ENCODE results near the gene ZNF142. TPM values are rescaled to one million over a fixed set of nuclear protein-coding genes. Genes with fewer than 3 reads are reported as not detected.

ZNF142 gene
- polyA plus RNA-seq, 4 donors, result 15.9 to 23.9 (median 18.6) TPM

Other genes starting within 250 kb of the ZNF142 start
- gene VIL1, start 240.5 kb downstream of the ZNF142 start, polyA plus RNA-seq (ENCODE audit: insufficient read length in 4 of 4), result 10 to 100 TPM in 3 of 4 donors, under 1 TPM in 1; 0.75 to 28.8 (median 19.5) TPM
- gene USP37, start 91.3 kb downstream of the ZNF142 start, polyA plus RNA-seq (ENCODE audit: insufficient read length in 4 of 4), result 10 to 100 TPM; 13.8 to 18.6 (median 17.3) TPM
- gene CNOT9, start 90.8 kb downstream of the ZNF142 start, polyA plus RNA-seq (ENCODE audit: insufficient read length in 4 of 4), result 10 to 100 TPM; 44.2 to 62.8 (median 51.5) TPM
- 10 to 100 TPM in 2 of 4 donors, 1 to 10 TPM in 2; 7.4 to 11.8 (median 8.7) TPM for gene PLCD4, start 51.7 kb downstream of the ZNF142 start, polyA plus RNA-seq (ENCODE audit: insufficient read length in 4 of 4)
- gene BCS1L, start 60 bp upstream of the ZNF142 start, polyA plus RNA-seq (ENCODE audit: insufficient read length in 4 of 4), result 10 to 100 TPM; 36.4 to 60.4 (median 47.9) TPM
- 10 to 100 TPM; 43.0 to 50.2 (median 44.5) TPM for gene RNF25, start 12.4 kb upstream of the ZNF142 start, polyA plus RNA-seq (ENCODE audit: insufficient read length in 4 of 4)
- gene STK36, start 12.5 kb upstream of the ZNF142 start, polyA plus RNA-seq (ENCODE audit: insufficient read length in 4 of 4), result 100 to 1,000 TPM in 1 of 4 donors, 10 to 100 TPM in 3; 61.2 to 119 (median 68.6) TPM
- 10 to 100 TPM; 18.9 to 42.3 (median 34.7) TPM for gene TTLL4, start 51.2 kb upstream of the ZNF142 start, polyA plus RNA-seq (ENCODE audit: insufficient read length in 4 of 4)
- 10 to 100 TPM; 10.6 to 52.6 (median 42.3) TPM for gene CYP27A1, start 122.5 kb upstream of the ZNF142 start, polyA plus RNA-seq (ENCODE audit: insufficient read length in 4 of 4)
- gene PRKAG3, start 172.2 kb upstream of the ZNF142 start, polyA plus RNA-seq (ENCODE audit: insufficient read length in 4 of 4), result not detected
- 1 to 10 TPM in 1 of 4 donors, under 1 TPM in 3; 0.20 to 1.9 (median 0.43) TPM for gene WNT6, start 200.2 kb upstream of the ZNF142 start, polyA plus RNA-seq (ENCODE audit: insufficient read length in 4 of 4)
- gene WNT10A, start 221.2 kb upstream of the ZNF142 start, polyA plus RNA-seq (ENCODE audit: insufficient read length in 4 of 4), result 1 to 10 TPM in 2 of 4 donors, under 1 TPM in 2; 0.08 to 1.5 (median 0.96) TPM